Body of pancreas (tissue), 4 donors: ENCODE results near the gene CTNND2.

Source experiments
- POLR2A ChIP-seq, 3 donors: fragments of 450-650 bp; IDR thresholded peaks; one replicate each; pipeline ENCODE4 v1.6.1; 2016; ENCODE audit warnings: antibody characterized with exemption in 3 of 3, mild to moderate bottlenecking in 2 of 3
- TF ChIP-seq, protein P1 (sequence below), 7 experiments: fragments of 450-650 bp in 4 of 7; fragments of 200-600 bp in 3 of 7; sonication (generic) in 3 of 7; IDR thresholded peaks; one replicate each; pipeline ENCODE4 v1.5.1; 2016 to 2019; ENCODE audit warnings: antibody characterized with exemption in 7 of 7

DNA sequence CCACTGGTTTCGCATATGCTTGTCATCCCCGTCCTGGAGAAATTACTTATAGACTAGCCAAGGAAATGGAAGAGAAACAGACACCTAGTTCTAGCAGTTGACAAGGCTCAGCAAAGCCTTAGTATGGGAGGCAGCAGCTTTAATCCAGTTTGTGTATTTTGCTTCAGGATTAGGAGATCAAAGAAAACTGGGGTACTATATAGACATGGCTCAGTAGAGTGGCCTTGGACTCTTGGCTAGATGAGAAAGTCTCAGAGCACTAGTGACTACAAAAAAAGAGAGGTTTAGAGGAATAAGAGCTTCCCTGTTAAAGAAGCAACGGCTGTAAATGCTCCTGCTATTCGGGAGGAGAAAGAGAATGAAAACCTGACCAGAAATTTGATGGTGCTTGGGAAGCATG, 349.1 kb downstream of the CTNND2 start:
- TF ChIP-seq, protein P1, sequence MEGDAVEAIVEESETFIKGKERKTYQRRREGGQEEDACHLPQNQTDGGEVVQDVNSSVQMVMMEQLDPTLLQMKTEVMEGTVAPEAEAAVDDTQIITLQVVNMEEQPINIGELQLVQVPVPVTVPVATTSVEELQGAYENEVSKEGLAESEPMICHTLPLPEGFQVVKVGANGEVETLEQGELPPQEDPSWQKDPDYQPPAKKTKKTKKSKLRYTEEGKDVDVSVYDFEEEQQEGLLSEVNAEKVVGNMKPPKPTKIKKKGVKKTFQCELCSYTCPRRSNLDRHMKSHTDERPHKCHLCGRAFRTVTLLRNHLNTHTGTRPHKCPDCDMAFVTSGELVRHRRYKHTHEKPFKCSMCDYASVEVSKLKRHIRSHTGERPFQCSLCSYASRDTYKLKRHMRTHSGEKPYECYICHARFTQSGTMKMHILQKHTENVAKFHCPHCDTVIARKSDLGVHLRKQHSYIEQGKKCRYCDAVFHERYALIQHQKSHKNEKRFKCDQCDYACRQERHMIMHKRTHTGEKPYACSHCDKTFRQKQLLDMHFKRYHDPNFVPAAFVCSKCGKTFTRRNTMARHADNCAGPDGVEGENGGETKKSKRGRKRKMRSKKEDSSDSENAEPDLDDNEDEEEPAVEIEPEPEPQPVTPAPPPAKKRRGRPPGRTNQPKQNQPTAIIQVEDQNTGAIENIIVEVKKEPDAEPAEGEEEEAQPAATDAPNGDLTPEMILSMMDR (IDR thresholded peaks at IDR 0.05) = no peak
- TF ChIP-seq POLR2A (IDR thresholded peaks at IDR 0.05) = no peak
